ENCODE results near the gene UBXN4.
A peak's percentile ranks its signal among the peaks of the same experiment; 100 is the strongest.

Gene UBXN4

DNA sequence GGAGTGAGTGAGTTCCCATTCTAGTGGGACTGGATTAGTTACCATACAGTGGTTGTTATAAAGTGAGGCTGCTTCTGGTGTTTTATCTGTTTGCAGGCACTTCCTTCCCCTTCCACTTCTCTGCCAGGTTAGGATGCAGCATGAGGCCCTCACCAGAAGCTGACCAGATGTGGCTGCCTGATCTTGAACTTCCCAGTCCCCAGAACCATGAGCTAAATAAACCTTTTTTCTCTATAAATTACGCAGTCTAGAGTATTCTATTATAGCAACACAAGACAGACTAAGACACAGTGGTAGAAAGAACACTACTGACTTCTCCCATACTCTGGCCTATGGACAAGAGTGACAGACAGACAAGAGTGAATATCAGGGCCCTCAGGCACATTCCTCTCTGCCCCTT is 81.2 kb downstream of the UBXN4 start:
- CTCF ChIA-PET = no interaction called here
- WGBS (ENCODE audit: insufficient coverage) = 100% methylated on average over 1 of the region's 1 CpG

DNA sequence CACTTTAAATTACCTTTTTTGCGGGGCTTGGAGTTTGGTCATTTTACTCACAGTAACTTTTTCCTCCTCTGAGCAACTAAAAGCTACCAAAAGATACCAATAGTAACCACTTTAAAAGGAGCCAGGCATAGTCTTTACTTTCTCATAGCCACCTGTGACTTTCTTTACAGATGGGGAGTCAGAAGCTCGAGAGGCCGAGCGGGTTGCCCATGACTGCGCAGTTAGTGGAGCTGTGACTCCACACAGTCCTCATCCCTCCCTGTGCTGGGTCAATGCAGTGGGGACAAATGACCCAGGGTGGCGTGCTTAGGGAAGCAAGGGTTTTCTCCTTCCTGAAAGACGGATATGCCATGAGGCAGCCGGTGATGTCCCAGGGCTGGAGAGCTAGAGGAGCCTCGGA is 83.5 kb downstream of the UBXN4 start:
- Histone ChIP-seq H3K4me1 (ENCODE audit: control extremely low read depth in 1 of 4, control insufficient read depth in 4 of 4, insufficient read depth in 4 of 4, low read length in 3 of 4) (peaks cover 5 to 23% (median 17%) of the 10 kb centered on the region in 4 experiments), H3K36me3 (ENCODE audit: control insufficient read depth in 4 of 4, insufficient read depth in 4 of 4, low read length in 3 of 4) (peaks cover 0 to 3% (median 0%) of the 10 kb centered on the region in 4 experiments), H3K4me3 (ENCODE audit: control insufficient read depth in 1 of 7, extremely low read depth in 1 of 7, insufficient read depth in 4 of 7, low read depth in 2 of 7, low read length in 6 of 7) (no peak overlapping the region), H3K27ac (ENCODE audit: insufficient read depth in 1 of 2, low read depth in 1 of 2, low read length in 2 of 2, poor library complexity in 1 of 2, severe bottlenecking in 2 of 2) (no peak overlapping the region), H3K9me3 (ENCODE audit: control extremely low read depth in 1 of 5, control insufficient read depth in 4 of 5, insufficient read depth in 2 of 5, low read depth in 1 of 5, low read length in 4 of 5) (peaks cover 0 to 18% (median 13%) of the 10 kb centered on the region in 5 experiments), H3K27me3 (replicated peaks in 2 of 5; ENCODE audit: control insufficient read depth in 4 of 5, insufficient read depth in 5 of 5, low read length in 4 of 5) (no peaks in the 10 kb centered on the region)
- ChIA-PET CTCF (interaction anchor here (1.0 to 2.3 kb wide), 5 partner anchors 8 to 46 kb away, joined by 3 to 14 read pairs (median 4); no protein-coding TSS in a partner anchor), POLR2A (no interaction called here)
- WGBS (ENCODE audit: insufficient coverage) = 97% methylated on average over 8 of the region's 9 CpGs
- DNase-seq = no peak

More for the DNA sequence above, 81.2 kb downstream of the UBXN4 start:
- H3K4me3 ChIP-seq (ENCODE audit: control insufficient read depth in 1 of 7, extremely low read depth in 1 of 7, insufficient read depth in 4 of 7, low read depth in 2 of 7, low read length in 6 of 7) = no peak overlapping the region
- peaks cover 0 to 3% (median 0%) of the 10 kb centered on the region in 4 experiments for H3K36me3 ChIP-seq (ENCODE audit: control insufficient read depth in 4 of 4, insufficient read depth in 4 of 4, low read length in 3 of 4)
- peaks cover 7 to 32% (median 26%) of the 10 kb centered on the region in 4 experiments for H3K4me1 ChIP-seq (ENCODE audit: control extremely low read depth in 1 of 4, control insufficient read depth in 4 of 4, insufficient read depth in 4 of 4, low read length in 3 of 4)
- POLR2A ChIA-PET = no interaction called here
- H3K27me3 ChIP-seq (replicated peaks in 2 of 5; ENCODE audit: control insufficient read depth in 4 of 5, insufficient read depth in 5 of 5, low read length in 4 of 5) = no peaks in the 10 kb centered on the region
- no peak for DNase-seq
- H3K27ac ChIP-seq (ENCODE audit: insufficient read depth in 1 of 2, low read depth in 1 of 2, low read length in 2 of 2, poor library complexity in 1 of 2, severe bottlenecking in 2 of 2) = no peak overlapping the region
- H3K9me3 ChIP-seq (ENCODE audit: control extremely low read depth in 1 of 5, control insufficient read depth in 4 of 5, insufficient read depth in 2 of 5, low read depth in 1 of 5, low read length in 4 of 5) = peaks cover 0 to 18% (median 13%) of the 10 kb centered on the region in 5 experiments

DNA sequence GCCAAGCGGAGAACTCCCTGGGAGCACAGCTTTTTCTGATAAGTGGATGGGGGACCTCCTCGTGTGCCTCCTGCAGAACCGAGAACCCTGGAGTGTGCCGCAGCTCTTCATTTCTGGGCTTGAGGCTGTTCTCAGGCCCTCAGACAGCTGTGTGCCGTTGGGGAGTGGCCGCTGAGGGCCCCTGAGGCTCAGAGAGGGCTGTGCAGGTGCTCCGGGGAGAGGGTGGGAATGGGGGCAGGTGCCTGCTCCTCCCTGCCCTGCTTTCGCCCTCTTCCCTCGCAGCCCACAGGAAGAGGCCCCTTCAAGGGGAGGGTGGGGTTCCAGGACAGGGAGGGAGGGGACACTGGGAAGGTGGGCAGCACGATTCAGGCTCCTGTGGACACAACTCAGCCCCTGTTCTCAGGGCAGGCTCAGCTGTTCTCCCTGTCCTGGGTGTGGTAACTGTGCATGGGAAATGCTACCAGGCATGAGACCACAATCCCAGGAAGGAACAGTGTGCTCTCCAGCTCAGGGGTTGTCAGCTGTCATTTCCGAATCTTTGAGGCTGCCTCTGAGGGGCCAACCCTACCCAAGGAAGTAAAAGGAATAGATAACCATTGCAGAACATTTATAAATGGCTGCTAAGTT is 84.0 kb downstream of the UBXN4 start:
- Histone ChIP-seq H3K27me3 (replicated peaks in 2 of 5; ENCODE audit: control insufficient read depth in 4 of 5, insufficient read depth in 5 of 5, low read length in 4 of 5) (no peaks in the 10 kb centered on the region), H3K27ac (ENCODE audit: insufficient read depth in 1 of 2, low read depth in 1 of 2, low read length in 2 of 2, poor library complexity in 1 of 2, severe bottlenecking in 2 of 2) (no peak overlapping the region), H3K4me1 (ENCODE audit: control extremely low read depth in 1 of 4, control insufficient read depth in 4 of 4, insufficient read depth in 4 of 4, low read length in 3 of 4) (peaks cover 5 to 18% (median 12%) of the 10 kb centered on the region in 4 experiments), H3K36me3 (ENCODE audit: control insufficient read depth in 4 of 4, insufficient read depth in 4 of 4, low read length in 3 of 4) (peaks cover 0 to 3% (median 0%) of the 10 kb centered on the region in 4 experiments), H3K4me3 (ENCODE audit: control insufficient read depth in 1 of 7, extremely low read depth in 1 of 7, insufficient read depth in 4 of 7, low read depth in 2 of 7, low read length in 6 of 7) (peak overlapping the region in 2 of 7 experiments; percentile 8 to 45), H3K9me3 (ENCODE audit: control extremely low read depth in 1 of 5, control insufficient read depth in 4 of 5, insufficient read depth in 2 of 5, low read depth in 1 of 5, low read length in 4 of 5) (peaks cover 0 to 18% (median 13%) of the 10 kb centered on the region in 5 experiments)
- POLR2A ChIA-PET = interaction anchor here (0.6 kb wide), 1 partner anchor 760 kb away, joined by 3 read pairs; no protein-coding TSS in a partner anchor
- CTCF ChIA-PET = interaction anchor here (1.0 to 2.3 kb wide), 3 partner anchors 7 to 46 kb away, joined by 3 to 14 read pairs (median 4); no protein-coding TSS in a partner anchor
- WGBS (ENCODE audit: insufficient coverage) = 36% methylated on average over 10 of the region's 11 CpGs
- no peak for DNase-seq

DNA sequence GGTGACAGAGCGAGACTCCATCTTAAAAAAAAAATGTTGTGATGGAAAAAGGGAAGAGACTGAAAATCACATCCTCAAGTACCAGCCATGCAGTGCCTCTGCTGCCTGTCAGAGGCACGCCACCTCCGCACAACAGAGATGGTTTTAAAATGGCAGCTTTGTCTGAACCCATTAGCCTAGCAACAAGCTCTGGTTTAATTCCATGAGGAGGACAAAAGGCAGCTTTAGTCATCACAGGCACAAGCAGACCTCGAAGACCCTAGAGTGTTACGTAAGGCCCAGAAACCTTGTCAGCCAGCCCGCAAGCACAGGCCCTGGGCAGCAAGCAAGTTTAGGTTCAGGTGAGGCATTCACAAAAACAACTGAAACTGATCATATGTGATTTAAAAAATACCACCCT is 84.9 kb downstream of the UBXN4 start:
- no peak for DNase-seq
- H3K27me3 ChIP-seq (replicated peaks in 2 of 5; ENCODE audit: control insufficient read depth in 4 of 5, insufficient read depth in 5 of 5, low read length in 4 of 5) = no peaks in the 10 kb centered on the region
- CTCF ChIA-PET = interaction anchor here (1.3 to 2.3 kb wide), 3 partner anchors 29 to 42 kb away, joined by 3 to 14 read pairs (median 5); no protein-coding TSS in a partner anchor
- no peak overlapping the region for H3K27ac ChIP-seq (ENCODE audit: insufficient read depth in 1 of 2, low read depth in 1 of 2, low read length in 2 of 2, poor library complexity in 1 of 2, severe bottlenecking in 2 of 2)
- H3K4me1 ChIP-seq (ENCODE audit: control extremely low read depth in 1 of 4, control insufficient read depth in 4 of 4, insufficient read depth in 4 of 4, low read length in 3 of 4) = peaks cover under 1 to 10% (median 8%) of the 10 kb centered on the region in 4 experiments
- H3K4me3 ChIP-seq (ENCODE audit: control insufficient read depth in 1 of 7, extremely low read depth in 1 of 7, insufficient read depth in 4 of 7, low read depth in 2 of 7, low read length in 6 of 7) = no peak overlapping the region
- peaks cover 0 to 18% (median 13%) of the 10 kb centered on the region in 5 experiments for H3K9me3 ChIP-seq (ENCODE audit: control extremely low read depth in 1 of 5, control insufficient read depth in 4 of 5, insufficient read depth in 2 of 5, low read depth in 1 of 5, low read length in 4 of 5)
- peaks cover 0 to 3% (median 0%) of the 10 kb centered on the region in 4 experiments for H3K36me3 ChIP-seq (ENCODE audit: control insufficient read depth in 4 of 4, insufficient read depth in 4 of 4, low read length in 3 of 4)
- POLR2A ChIA-PET = interaction anchor here (0.6 kb wide), 1 partner anchor 761 kb away, joined by 3 read pairs; no protein-coding TSS in a partner anchor
- WGBS (ENCODE audit: insufficient coverage) = 95% methylated on average over 6 of the region's 6 CpGs

DNA sequence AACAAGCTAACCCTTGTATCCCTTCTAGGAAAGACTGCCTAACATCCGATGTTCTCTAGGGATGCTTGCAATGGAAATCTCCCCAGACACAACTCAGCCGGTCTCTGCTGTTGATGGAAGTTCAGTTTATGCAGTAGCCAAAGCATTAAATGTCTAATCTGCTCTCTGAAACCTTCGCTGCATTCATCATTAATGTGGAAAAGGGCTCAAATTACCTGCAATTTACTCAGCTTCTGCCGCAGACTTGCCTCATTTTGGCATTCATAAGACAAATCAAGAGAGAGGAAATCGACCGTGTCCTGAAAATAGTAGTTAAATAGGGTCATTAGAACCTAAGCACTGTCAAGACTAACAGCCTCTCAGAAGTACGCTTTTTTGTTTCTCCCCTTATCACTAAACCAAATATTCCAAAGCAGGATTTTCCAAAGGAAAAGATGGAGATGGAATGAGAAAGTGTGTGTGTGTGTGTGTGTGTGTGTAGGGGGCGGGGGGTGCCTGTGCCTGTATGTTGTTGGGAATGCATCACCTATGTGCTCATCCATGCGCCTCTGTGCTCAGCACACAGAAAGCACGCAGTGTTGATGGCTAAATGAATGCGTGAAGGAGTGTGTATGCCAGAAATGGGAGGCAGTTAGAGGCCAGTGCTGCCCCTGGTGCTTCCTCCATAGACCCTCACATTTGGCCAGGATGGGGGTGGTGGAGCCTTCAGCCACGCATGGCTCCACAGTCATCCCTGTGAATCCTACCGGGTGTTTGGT is 87.9 kb downstream of the UBXN4 start:
- Histone ChIP-seq H3K36me3 (ENCODE audit: control insufficient read depth in 4 of 4, insufficient read depth in 4 of 4, low read length in 3 of 4) (no peaks in the 10 kb centered on the region), H3K4me3 (ENCODE audit: control insufficient read depth in 1 of 7, extremely low read depth in 1 of 7, insufficient read depth in 4 of 7, low read depth in 2 of 7, low read length in 6 of 7) (no peak overlapping the region), H3K4me1 (ENCODE audit: control extremely low read depth in 1 of 4, control insufficient read depth in 4 of 4, insufficient read depth in 4 of 4, low read length in 3 of 4) (peaks cover 0 to 10% (median 8%) of the 10 kb centered on the region in 4 experiments), H3K9me3 (ENCODE audit: control extremely low read depth in 1 of 5, control insufficient read depth in 4 of 5, insufficient read depth in 2 of 5, low read depth in 1 of 5, low read length in 4 of 5) (no peaks in the 10 kb centered on the region), H3K27me3 (replicated peaks in 2 of 5; ENCODE audit: control insufficient read depth in 4 of 5, insufficient read depth in 5 of 5, low read length in 4 of 5) (no peaks in the 10 kb centered on the region), H3K27ac (ENCODE audit: insufficient read depth in 1 of 2, low read depth in 1 of 2, low read length in 2 of 2, poor library complexity in 1 of 2, severe bottlenecking in 2 of 2) (no peak overlapping the region)
- POLR2A ChIA-PET = no interaction called here
- WGBS (ENCODE audit: insufficient coverage) = 88% methylated on average over 11 of the region's 13 CpGs
- no peak for DNase-seq
- CTCF ChIA-PET = interaction anchor here (0.7 to 1.1 kb wide), 2 partner anchors 31 to 39 kb away, joined by 3 read pairs; no protein-coding TSS in a partner anchor

DNA sequence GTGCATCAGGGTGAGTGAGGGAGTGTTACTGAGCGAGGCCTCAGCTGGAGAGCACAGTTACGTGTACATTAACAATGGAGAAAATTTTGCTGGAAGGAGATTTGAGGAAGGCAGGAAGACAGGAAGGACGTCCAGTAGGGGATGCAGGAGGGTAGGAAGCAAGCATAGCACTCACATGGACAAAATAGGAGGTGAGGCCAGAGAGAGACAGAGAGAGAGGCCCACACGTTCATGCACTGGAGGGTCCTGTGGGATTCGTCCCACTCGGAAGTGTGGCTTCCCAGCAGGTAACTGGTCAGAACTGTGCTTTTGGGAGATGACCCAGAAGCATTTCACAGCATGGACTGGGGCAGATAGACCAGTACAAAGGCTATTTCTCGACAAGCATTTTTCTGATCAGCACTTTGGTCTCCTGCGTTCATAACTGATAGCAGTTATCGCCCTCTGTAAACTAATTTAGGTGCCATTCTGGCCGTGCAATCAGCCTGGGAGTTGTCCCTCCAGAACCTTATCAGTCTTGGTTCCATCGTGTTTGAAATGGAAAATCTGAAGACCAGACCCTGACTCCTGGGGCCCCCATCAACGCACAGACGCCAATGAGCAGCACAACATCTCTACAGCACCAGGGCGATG is 89.6 kb downstream of the UBXN4 start:
- DNase-seq = no peak
- ChIA-PET CTCF (interaction anchor here (1.0 kb wide), 1 partner anchor 10 kb away, joined by 3 read pairs; no protein-coding TSS in a partner anchor), POLR2A (no interaction called here)
- H3K4me3 ChIP-seq (ENCODE audit: control insufficient read depth in 1 of 7, extremely low read depth in 1 of 7, insufficient read depth in 4 of 7, low read depth in 2 of 7, low read length in 6 of 7) = no peak overlapping the region
- H3K27ac ChIP-seq (ENCODE audit: insufficient read depth in 1 of 2, low read depth in 1 of 2, low read length in 2 of 2, poor library complexity in 1 of 2, severe bottlenecking in 2 of 2) = no peak overlapping the region
- no peaks in the 10 kb centered on the region for H3K36me3 ChIP-seq (ENCODE audit: control insufficient read depth in 4 of 4, insufficient read depth in 4 of 4, low read length in 3 of 4)
- peaks cover 0 to 5% (median 3%) of the 10 kb centered on the region in 4 experiments for H3K4me1 ChIP-seq (ENCODE audit: control extremely low read depth in 1 of 4, control insufficient read depth in 4 of 4, insufficient read depth in 4 of 4, low read length in 3 of 4)
- H3K27me3 ChIP-seq (replicated peaks in 2 of 5; ENCODE audit: control insufficient read depth in 4 of 5, insufficient read depth in 5 of 5, low read length in 4 of 5) = no peaks in the 10 kb centered on the region
- H3K9me3 ChIP-seq (ENCODE audit: control extremely low read depth in 1 of 5, control insufficient read depth in 4 of 5, insufficient read depth in 2 of 5, low read depth in 1 of 5, low read length in 4 of 5) = no peaks in the 10 kb centered on the region
- WGBS (ENCODE audit: insufficient coverage) = 90% methylated on average over 14 of the region's 14 CpGs

Measured in common myeloid progenitor, CD34-positive (primary cell).